HepG2 (cell line): ENCODE results near the gene SKP2.

Experiments used
- CTCF ChIP-seq: sonication (generic); formaldehyde crosslinking; IDR thresholded peaks from 2 replicates; pipeline ENCODE4 v1.5.0; 2020; ENCODE audit warnings: mild to moderate bottlenecking, missing genetic modification reagents, moderate library complexity
- GABPA ChIP-seq, 2 experiments: IDR thresholded peaks; 2 replicates each; pipeline ENCODE4 v1.6.1; 2011 to 2016; ENCODE audit warnings: low read depth in 2 of 2, low read length in 1 of 2, missing biosample characterization in 1 of 2, missing genetic modification characterization in 1 of 2
- KLF6 ChIP-seq: IDR thresholded peaks from 2 replicates; pipeline ENCODE4 v1.8.0; 2016; ENCODE audit warnings: missing biosample characterization, missing genetic modification reagents
- MZF1 ChIP-seq: sonication (generic); formaldehyde crosslinking; IDR thresholded peaks from 2 replicates; pipeline ENCODE4 v1.8.1; 2023; ENCODE audit warnings: mild to moderate bottlenecking, missing genetic modification reagents, borderline replicate concordance
- PLRG1 ChIP-seq: fragments of 450-650 bp; conservative IDR thresholded peaks from 2 replicates; pipeline ENCODE4 v1.6.1; 2016
- POLR2G ChIP-seq: fragments of 200-400 bp; formaldehyde crosslinking; IDR thresholded peaks from 2 replicates; pipeline ENCODE4 v1.6.1; 2018; ENCODE audit warnings: mild to moderate bottlenecking, low read depth, low read length, moderate library complexity
- PRDM10 ChIP-seq: sonication (generic); formaldehyde crosslinking; IDR thresholded peaks from 2 replicates; pipeline ENCODE4 v1.4.0; 2020; ENCODE audit warnings: low read depth, missing genetic modification reagents
- TAF15 ChIP-seq: fragments of 200-400 bp; formaldehyde crosslinking; IDR thresholded peaks from one replicate; pipeline ENCODE4 v1.6.1; 2018; ENCODE audit warnings: mild to moderate bottlenecking, low read depth, low read length; ENCODE audit not compliant: poor library complexity, severe bottlenecking
- TFDP1 ChIP-seq: IDR thresholded peaks from 2 replicates; pipeline ENCODE4 v1.6.1; 2016; ENCODE audit warnings: missing compliant biosample characterization, missing genetic modification reagents, borderline replicate concordance
- ZBTB40 ChIP-seq, 2 experiments: fragments of 450-650 bp in 1 of 2; sonication (generic) in 1 of 2; formaldehyde crosslinking in 1 of 2; IDR thresholded peaks; 2 replicates each; pipeline versions ENCODE4 v1.6.1 to v1.8.0; 2016 to 2022; ENCODE audit warnings: antibody characterized with exemption in 1 of 2, mild to moderate bottlenecking in 1 of 2, missing genetic modification reagents in 1 of 2
- ZNF274 ChIP-seq: sonication (generic); formaldehyde crosslinking; IDR thresholded peaks from 2 replicates; pipeline ENCODE4 v1.5.1; 2020; ENCODE audit warnings: mild to moderate bottlenecking, missing genetic modification reagents
- TF ChIP-seq, protein P1 (sequence below): sonication (generic); formaldehyde crosslinking; IDR thresholded peaks from 2 replicates; pipeline ENCODE4 v1.4.0; 2020; ENCODE audit warnings: missing genetic modification reagents

GRCh38 chr5:36179950-36180349, 28.0 kb downstream of the SKP2 start:
- TF ChIP-seq CTCF (CRISPR knock-in tag) = no peak
- no peak for TF ChIP-seq KLF6 (CRISPR knock-in tag)
- TF ChIP-seq TAF15 = no peak
- no peak for TF ChIP-seq PRDM10 (CRISPR knock-in tag)
- no peak for TF ChIP-seq MZF1
- TF ChIP-seq ZBTB40 (IDR thresholded peaks at IDR 0.05) = no peak
- TF ChIP-seq ZBTB40 (CRISPR knock-in tag; IDR thresholded peaks at IDR 0.05) = no peak
- no peak for TF ChIP-seq PLRG1
- no peak for TF ChIP-seq TFDP1 (CRISPR knock-in tag)
- no peak for TF ChIP-seq POLR2G
- no peak for TF ChIP-seq GABPA (IDR thresholded peaks at IDR 0.05; ENCODE audit: low read depth, low read length)
- no peak for TF ChIP-seq GABPA (CRISPR knock-in tag; IDR thresholded peaks at IDR 0.05; ENCODE audit: low read depth)
- TF ChIP-seq ZNF274 (CRISPR knock-in tag) = no peak
- TF ChIP-seq, protein P1, sequence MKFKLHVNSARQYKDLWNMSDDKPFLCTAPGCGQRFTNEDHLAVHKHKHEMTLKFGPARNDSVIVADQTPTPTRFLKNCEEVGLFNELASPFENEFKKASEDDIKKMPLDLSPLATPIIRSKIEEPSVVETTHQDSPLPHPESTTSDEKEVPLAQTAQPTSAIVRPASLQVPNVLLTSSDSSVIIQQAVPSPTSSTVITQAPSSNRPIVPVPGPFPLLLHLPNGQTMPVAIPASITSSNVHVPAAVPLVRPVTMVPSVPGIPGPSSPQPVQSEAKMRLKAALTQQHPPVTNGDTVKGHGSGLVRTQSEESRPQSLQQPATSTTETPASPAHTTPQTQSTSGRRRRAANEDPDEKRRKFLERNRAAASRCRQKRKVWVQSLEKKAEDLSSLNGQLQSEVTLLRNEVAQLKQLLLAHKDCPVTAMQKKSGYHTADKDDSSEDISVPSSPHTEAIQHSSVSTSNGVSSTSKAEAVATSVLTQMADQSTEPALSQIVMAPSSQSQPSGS (CRISPR knock-in tag) = no peak
